ENCODE data around the gene ZNF473. TPM values are rescaled to one million over a fixed set of nuclear protein-coding genes. Genes with fewer than 3 reads are reported as not detected.

The ZNF473 gene
- total RNA-seq, 2 experiments from 2014 or later, result 8.9 to 9.2 TPM

DNA sequence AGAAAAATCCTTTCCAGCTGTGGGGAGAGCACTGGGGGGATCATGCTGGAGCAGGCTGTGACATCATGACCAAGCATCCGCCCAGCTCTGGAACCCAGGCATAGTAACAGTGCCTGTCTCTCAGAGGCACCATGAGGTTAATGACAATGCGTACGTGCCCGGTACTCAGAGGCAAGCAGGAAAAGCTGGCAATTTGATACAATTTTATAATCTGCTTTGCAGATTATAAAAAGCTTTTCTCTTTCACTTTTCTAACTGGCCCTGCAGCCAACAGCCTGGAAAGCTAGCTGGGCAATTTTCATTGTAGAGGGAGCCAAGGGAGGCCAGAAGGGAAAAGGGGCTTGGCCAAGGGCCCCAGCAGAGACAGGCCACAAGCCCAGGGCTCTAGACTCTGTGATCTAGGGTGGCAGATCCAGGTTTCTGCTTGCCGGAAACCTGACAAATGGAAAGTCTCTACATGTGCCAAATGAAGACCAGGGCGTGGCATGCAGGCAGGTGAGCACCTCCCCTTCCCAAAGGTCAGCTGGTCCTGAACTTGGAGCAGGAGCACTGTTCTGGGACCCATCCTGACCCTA, 23.3 kb upstream of the ZNF473 start:
- no peak overlapping the region for H3K4me3 Mint-ChIP-seq

DNA sequence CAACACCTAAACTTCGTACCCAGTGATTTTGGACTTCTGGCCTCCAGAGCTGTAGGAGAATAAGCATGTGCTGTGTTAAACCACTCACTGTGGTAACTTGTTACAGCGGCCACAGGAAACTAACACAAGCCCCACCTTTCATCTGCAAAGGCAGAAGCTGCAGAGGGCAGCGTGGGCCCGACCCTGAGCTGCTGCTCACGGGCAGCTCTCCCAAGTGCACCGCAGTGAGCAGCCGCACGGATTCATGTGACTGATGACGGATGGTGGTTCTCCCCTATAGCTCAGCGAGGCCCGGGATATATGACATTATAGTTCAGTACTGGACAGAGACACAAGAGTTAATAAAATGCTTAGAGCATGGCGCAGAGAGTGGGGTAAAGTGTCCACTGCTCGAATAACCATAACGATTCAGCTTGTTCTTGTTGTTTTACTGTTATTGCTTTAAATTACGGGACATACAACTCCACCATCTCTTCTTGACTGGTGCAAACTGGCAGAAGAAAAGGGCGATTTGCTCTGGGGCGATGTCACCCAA, 22.5 kb upstream of the ZNF473 start:
- no peak for ATAC-seq
- H3K27ac Mint-ChIP-seq, result no peak overlapping the region

More for the DNA sequence above, 23.3 kb upstream of the ZNF473 start:
- TF ChIP-seq CTCF (IDR thresholded peaks at IDR 0.05), result no peak
- H3K36me3 Mint-ChIP-seq (ENCODE audit: low read depth), result peaks cover 37% of the 10 kb centered on the region
- peaks cover 36% of the 10 kb centered on the region for H3K4me1 Mint-ChIP-seq (ENCODE audit: low read depth)
- intact Hi-C loops (cut with micrococcal nuclease), result no loop called here
- H3K27ac Mint-ChIP-seq, result no peak overlapping the region
- DNase-seq, result no peak
- H3K27me3 Mint-ChIP-seq, result no peaks in the 10 kb centered on the region
- CTCF ChIA-PET, result interaction anchor here (1.0 to 1.5 kb wide), 2 partner anchors 64 to 65 kb away, joined by 3 to 6 read pairs; no protein-coding TSS in a partner anchor
- no peaks in the 10 kb centered on the region for H3K9me3 Mint-ChIP-seq
- POLR2A ChIA-PET, result no interaction called here
- ATAC-seq, result no peak

GRCh38 chr19:50003810-50004419, 21.9 kb upstream of the ZNF473 start:
- ChIA-PET POLR2A (interaction anchor here (0.6 to 0.9 kb wide), 3 partner anchors 9 to 348 kb away, joined by 3 read pairs; no protein-coding TSS in a partner anchor), CTCF (no interaction called here)
- Mint-ChIP-seq H3K4me3 (no peak overlapping the region), H3K36me3 (ENCODE audit: low read depth) (peaks cover 40% of the 10 kb centered on the region), H3K27ac (no peak overlapping the region), H3K4me1 (ENCODE audit: low read depth) (peaks cover 36% of the 10 kb centered on the region), H3K9me3 (no peaks in the 10 kb centered on the region), H3K27me3 (no peaks in the 10 kb centered on the region)
- TF ChIP-seq CTCF (IDR thresholded peaks at IDR 0.05), result no peak
- ATAC-seq (peak; percentile 87), DNase-seq (peak; percentile 73)
- intact Hi-C loops (cut with micrococcal nuclease), result no loop called here

More for the DNA sequence above, 22.5 kb upstream of the ZNF473 start:
- intact Hi-C loops (cut with micrococcal nuclease), result no loop called here
- no peak for TF ChIP-seq CTCF (IDR thresholded peaks at IDR 0.05)
- no peaks in the 10 kb centered on the region for H3K27me3 Mint-ChIP-seq
- no peaks in the 10 kb centered on the region for H3K9me3 Mint-ChIP-seq
- H3K36me3 Mint-ChIP-seq (ENCODE audit: low read depth), result peaks cover 39% of the 10 kb centered on the region
- CTCF ChIA-PET, result interaction anchor here (1.0 to 1.5 kb wide), 2 partner anchors 65 to 66 kb away, joined by 3 to 6 read pairs; no protein-coding TSS in a partner anchor
- POLR2A ChIA-PET, result interaction anchor here (0.6 to 0.9 kb wide), 3 partner anchors 8 to 347 kb away, joined by 3 read pairs; no protein-coding TSS in a partner anchor
- H3K4me1 Mint-ChIP-seq (ENCODE audit: low read depth), result peaks cover 36% of the 10 kb centered on the region
- no peak overlapping the region for H3K4me3 Mint-ChIP-seq
- no peak for DNase-seq

DNA sequence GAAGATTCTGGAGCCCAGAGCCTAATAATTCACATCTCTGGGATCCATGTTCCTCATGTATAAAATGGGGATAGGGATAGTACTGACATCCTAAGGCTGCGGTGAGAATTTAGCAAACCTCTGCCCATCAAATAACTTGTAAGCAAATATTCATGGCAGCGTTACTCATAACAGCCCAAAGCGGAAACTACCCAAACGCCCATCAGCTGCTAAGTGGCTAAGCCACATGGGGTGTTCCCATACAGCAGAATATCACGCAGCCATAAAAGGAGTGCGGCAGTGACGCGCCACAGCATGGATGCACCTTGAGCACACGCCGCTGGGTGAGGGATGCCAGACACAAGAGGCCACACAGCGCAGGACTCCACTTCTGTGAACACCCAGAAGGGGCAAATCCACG, 20.4 kb upstream of the ZNF473 start:
- DNase-seq, result peak; percentile 42
- Mint-ChIP-seq H3K9me3 (no peaks in the 10 kb centered on the region), H3K4me3 (no peak overlapping the region), H3K27me3 (no peaks in the 10 kb centered on the region), H3K27ac (no peak overlapping the region), H3K4me1 (ENCODE audit: low read depth) (peaks cover 30% of the 10 kb centered on the region), H3K36me3 (ENCODE audit: low read depth) (peaks cover 35% of the 10 kb centered on the region)
- no peak for TF ChIP-seq CTCF (IDR thresholded peaks at IDR 0.05)
- CTCF ChIA-PET, result no interaction called here
- ATAC-seq, result no peak
- POLR2A ChIA-PET, result no interaction called here
- intact Hi-C loops (cut with micrococcal nuclease), result no loop called here

DNA sequence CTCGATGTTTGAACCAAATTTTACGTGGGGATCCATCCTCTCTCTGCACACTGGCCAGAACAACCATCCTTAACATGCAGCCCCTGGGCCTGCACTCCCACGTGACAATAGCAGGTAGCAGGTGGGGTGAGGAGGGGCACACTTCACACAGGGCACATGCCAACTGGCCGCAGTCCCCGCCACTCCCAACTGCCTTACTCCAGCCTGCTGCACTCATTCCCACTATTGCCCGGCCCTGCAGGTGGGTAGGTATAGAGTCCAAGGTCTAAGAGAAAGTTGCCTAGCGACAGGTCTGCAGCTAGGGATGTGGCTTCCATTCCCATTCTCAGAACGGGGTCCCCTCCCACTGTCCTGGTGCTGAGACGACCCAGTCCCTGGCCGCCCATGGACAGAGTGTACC, 18.6 kb upstream of the ZNF473 start:
- intact Hi-C loops (cut with micrococcal nuclease), result no loop called here
- TF ChIP-seq CTCF (IDR thresholded peaks at IDR 0.05), result no peak
- ChIA-PET POLR2A (no interaction called here), CTCF (no interaction called here)
- DNase-seq (no peak), ATAC-seq (no peak)
- no peaks in the 10 kb centered on the region for H3K9me3 Mint-ChIP-seq
- no peak overlapping the region for H3K27ac Mint-ChIP-seq
- peaks cover 32% of the 10 kb centered on the region for H3K36me3 Mint-ChIP-seq (ENCODE audit: low read depth)
- H3K4me1 Mint-ChIP-seq (ENCODE audit: low read depth), result peaks cover 25% of the 10 kb centered on the region
- no peak overlapping the region for H3K4me3 Mint-ChIP-seq
- H3K27me3 Mint-ChIP-seq, result no peaks in the 10 kb centered on the region
